ENCODE measurements around the gene OR13C5. TPM values are rescaled to one million over a fixed set of nuclear protein-coding genes. Genes with fewer than 3 reads are reported as not detected.
A peak's percentile ranks its signal among the peaks of the same experiment; 100 is the strongest.
"Not testable (repeated sequence)": the region's sequence is repeated elsewhere in the genome, so short reads cannot be mapped to it uniquely, and the experiment has no call there.

The OR13C5 gene, protein sequence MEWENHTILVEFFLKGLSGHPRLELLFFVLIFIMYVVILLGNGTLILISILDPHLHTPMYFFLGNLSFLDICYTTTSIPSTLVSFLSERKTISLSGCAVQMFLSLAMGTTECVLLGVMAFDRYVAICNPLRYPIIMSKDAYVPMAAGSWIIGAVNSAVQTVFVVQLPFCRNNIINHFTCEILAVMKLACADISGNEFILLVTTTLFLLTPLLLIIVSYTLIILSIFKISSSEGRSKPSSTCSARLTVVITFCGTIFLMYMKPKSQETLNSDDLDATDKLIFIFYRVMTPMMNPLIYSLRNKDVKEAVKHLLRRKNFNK
- polyA plus RNA-seq (2012; ENCODE audit: missing spikeins): not detected

DNA sequence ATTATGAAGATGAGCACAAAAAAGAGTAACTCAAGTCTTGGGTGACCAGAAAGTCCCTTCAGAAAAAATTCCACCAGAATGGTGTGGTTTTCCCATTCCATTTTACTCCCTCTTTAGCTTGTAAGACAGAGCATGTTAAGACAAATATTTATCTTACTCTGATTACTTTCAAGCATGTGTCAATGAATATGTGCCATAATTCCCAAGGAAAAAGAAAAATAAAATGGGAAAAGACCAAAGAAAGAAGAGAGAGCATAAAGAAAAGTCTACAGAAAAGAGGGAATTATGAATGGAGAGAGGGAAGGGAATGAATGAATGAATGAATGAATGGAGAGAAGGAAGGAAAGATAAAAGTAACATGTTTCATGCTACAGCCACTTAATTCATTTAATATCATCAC is at the start of gene OR13C5:
Gene OR13C5 (minus strand): TSS at position 101 of the 400 bp plus-strand sequence. CDS start 0 bp downstream, at position 101.
- FAIRE-seq; DNase-seq (ENCODE audit: insufficient read length): not testable (repeated sequence)

DNA sequence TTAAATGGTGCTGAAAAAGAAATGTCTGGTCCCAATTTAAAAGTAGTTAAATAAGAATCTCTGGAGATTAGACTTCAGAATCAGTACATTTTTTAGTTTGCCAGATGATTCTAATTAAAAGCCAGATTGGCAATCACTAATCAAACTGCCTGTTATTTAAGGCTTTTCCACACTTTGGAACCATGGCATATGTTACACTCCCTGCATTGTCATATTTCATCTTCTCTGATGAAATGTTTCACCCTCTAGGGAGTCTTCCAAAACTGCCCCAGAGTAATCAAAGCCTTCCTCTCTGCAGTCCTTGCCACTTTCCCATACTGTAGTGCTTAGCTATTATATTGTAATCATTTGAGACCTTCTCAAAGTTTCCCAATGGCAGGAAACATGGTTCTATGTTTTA is 36.2 kb upstream of the OR13C5 start:
- TF ChIP-seq TAF1 (IDR thresholded peaks at IDR 0.05; ENCODE audit: borderline replicate concordance, low read depth, low read length) (no peak), POLR2AphosphoS5 (IDR thresholded peaks at IDR 0.05; ENCODE audit: low read depth, low read length) (no peak), POLR2A (IDR thresholded peaks at IDR 0.05; ENCODE audit: low read depth, low read length) (no peak)
- no peak for FAIRE-seq
- no peak for DNase-seq (ENCODE audit: insufficient read length)

DNA sequence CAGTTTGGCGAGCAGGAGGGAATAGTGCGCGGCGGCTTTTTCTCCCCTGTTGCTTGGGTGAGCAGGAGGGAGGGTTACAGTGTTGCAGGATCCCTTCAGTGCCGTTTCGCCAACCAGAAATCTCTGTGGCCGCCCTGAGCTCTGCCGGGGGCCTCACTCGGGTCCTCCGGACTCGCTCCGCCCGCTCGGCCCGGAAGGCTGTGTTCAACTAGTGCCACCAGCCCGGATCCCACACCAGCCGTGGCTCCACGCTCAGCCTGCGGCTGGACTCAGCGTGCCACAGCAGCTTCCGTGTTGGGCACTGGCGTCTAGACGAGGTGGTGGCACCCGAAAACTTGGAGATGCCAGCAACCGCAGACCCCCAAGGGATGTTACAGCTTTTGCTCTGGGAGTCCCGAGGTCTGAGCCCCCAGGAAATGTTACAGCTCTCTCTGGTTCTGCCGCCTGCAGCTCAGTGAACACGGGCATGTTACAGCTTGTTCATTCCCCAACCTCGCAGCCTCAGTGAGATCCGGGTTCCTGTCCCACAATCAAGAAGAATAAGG is 34.8 kb upstream of the OR13C5 start:
- FAIRE-seq: no peak
- TF ChIP-seq POLR2AphosphoS5 (IDR thresholded peaks at IDR 0.05; ENCODE audit: low read depth, low read length) (no peak), POLR2A (IDR thresholded peaks at IDR 0.05; ENCODE audit: low read depth, low read length) (no peak), TAF1 (IDR thresholded peaks at IDR 0.05; ENCODE audit: borderline replicate concordance, low read depth, low read length) (no peak)

DNA sequence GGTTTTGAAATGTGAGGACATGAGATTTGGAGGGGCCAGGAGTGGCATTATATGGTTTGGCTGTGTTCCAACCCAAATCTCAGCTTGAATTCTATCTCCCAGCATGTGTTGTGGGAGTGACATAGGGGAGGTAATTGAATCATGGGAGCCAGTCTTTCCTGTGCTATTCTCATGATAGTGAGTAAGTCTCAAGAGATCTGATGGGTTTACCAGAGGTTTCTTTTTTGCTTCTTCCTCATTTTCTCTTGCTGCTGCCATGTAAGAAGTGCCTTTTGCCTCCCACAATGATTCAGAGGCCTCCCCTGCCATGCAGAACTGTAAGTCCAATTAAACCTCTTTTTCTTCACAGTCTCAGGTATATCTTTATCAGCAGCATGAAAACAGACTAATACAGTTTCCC is 26.8 kb upstream of the OR13C5 start:
- DNase-seq (ENCODE audit: insufficient read length); FAIRE-seq: not testable (repeated sequence)

More for the DNA sequence above, 34.8 kb upstream of the OR13C5 start:
- no peak for DNase-seq (ENCODE audit: insufficient read length)

DNA sequence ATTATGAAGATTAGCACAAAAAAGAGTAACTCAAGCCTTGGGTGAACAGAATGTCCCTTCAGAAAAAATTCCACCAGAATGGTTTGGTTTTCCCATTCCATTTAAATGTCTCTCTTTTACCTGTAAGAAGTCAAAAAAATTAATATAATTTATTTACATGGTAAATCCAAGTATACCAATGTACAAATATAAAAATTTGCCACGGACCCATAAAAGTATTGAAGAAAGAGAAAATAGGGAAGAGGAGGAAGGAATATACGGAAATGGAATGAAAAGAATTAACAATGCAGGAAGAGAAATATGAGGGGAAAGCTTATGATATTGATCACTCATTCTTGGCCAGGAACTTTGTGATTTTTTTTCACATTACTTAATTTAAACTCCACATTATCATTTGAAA is 18.9 kb upstream of the OR13C5 start, which contains the start of gene OR13C9:
Gene OR13C9 (minus strand): TSS at position 101 of the 400 bp plus-strand sequence. CDS start 0 bp downstream, at position 101.
- TF ChIP-seq POLR2AphosphoS5 (IDR thresholded peaks at IDR 0.05; ENCODE audit: low read depth, low read length) (no peak), TAF1 (IDR thresholded peaks at IDR 0.05; ENCODE audit: borderline replicate concordance, low read depth, low read length) (no peak)
- FAIRE-seq (no peak), DNase-seq (ENCODE audit: insufficient read length) (no peak)

DNA sequence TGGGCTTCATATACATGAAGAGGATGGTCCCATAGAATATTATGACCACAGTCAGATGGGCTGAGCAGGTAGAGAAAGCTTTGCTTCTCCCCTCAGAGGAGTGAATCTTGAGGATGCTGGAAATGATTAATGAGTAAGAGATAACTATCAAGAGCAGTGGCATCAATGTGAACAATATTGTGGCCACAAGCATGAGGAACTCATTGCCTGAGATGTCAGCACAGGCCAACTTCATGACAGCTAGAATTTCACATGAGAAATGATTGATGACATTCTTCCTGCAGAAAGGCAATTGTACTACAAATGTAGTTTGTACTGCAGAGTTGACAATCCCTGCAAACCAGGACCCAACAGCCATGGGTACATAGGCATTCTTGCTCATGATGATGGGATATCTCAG is 18.2 kb upstream of the OR13C5 start:
- DNase-seq (ENCODE audit: insufficient read length) (no peak), FAIRE-seq (no peak)
- TF ChIP-seq TAF1 (IDR thresholded peaks at IDR 0.05; ENCODE audit: borderline replicate concordance, low read depth, low read length) (no peak), POLR2AphosphoS5 (IDR thresholded peaks at IDR 0.05; ENCODE audit: low read depth, low read length) (no peak), POLR2A (IDR thresholded peaks at IDR 0.05; ENCODE audit: low read depth, low read length) (no peak)

DNA sequence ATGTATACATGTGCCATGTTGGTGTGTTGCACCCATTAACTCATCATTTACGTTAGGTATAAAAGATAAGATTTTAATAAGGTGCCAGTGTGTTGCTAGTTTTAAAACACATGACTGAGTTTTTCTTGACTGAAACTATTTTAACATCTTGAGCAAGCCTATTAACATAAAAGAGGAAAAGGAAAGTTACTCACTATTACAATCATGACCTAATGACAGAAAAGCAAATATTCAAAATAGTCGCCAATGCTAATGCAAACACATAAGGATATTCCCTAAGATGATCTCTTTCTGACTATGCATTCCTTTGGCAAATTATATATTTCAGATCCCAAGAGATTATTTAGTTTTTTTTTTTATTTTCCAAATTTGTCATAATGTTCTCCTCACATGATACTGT is 12.0 kb upstream of the OR13C5 start:
- DNase-seq (ENCODE audit: insufficient read length) (no peak), FAIRE-seq (no peak)
- TF ChIP-seq POLR2A (IDR thresholded peaks at IDR 0.05; ENCODE audit: low read depth, low read length) (no peak), TAF1 (IDR thresholded peaks at IDR 0.05; ENCODE audit: borderline replicate concordance, low read depth, low read length) (no peak), POLR2AphosphoS5 (IDR thresholded peaks at IDR 0.05; ENCODE audit: low read depth, low read length) (no peak)

DNA sequence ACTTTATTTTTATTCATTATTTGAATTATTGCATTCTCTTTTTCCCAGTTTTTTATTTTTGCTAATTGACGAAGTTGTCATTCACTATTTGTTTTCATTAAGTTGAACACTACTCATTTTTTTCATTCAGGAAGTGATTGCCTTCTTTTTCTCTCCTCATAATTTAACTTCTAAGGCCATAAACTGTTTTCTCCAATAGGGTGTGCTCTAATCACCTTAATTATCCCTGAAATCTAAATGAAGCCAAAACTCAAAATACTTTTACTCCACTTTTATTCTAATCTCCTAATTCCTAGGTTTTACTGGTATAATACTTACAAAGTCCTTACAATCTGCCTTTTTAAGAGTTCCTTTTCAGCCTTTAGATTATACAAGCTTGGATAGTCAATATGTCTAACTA is 9.1 kb upstream of the OR13C5 start:
- FAIRE-seq (no peak), DNase-seq (ENCODE audit: insufficient read length) (no peak)
- no peak for TF ChIP-seq POLR2A (IDR thresholded peaks at IDR 0.05; ENCODE audit: low read depth, low read length)
- no peak for TF ChIP-seq TAF1 (IDR thresholded peaks at IDR 0.05; ENCODE audit: borderline replicate concordance, low read depth, low read length)
- TF ChIP-seq POLR2AphosphoS5 (IDR thresholded peaks at IDR 0.05; ENCODE audit: low read depth, low read length): no peak

DNA sequence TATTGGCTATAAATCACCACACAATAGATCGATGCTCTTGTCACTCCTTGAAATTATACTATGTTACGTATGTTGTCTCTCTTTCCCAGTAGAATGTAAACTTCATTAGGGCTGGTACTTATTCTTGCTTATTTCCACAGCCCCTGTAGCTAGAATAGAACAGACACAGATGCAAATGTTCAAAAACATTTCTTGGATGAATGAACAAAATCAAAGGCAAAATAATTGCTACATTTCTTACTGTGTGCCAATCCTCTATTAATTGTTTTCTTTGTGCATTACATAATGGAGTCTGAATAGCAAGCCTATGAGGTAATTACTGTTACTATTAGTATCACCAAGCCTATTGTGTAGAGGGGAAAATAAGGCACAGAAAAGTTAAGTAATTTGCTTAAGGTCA is 6.9 kb upstream of the OR13C5 start:
- DNase-seq (ENCODE audit: insufficient read length) (no peak), FAIRE-seq (no peak)
- no peak for TF ChIP-seq POLR2A (IDR thresholded peaks at IDR 0.05; ENCODE audit: low read depth, low read length)
- no peak for TF ChIP-seq POLR2AphosphoS5 (IDR thresholded peaks at IDR 0.05; ENCODE audit: low read depth, low read length)
- TF ChIP-seq TAF1 (IDR thresholded peaks at IDR 0.05; ENCODE audit: borderline replicate concordance, low read depth, low read length): no peak

DNA sequence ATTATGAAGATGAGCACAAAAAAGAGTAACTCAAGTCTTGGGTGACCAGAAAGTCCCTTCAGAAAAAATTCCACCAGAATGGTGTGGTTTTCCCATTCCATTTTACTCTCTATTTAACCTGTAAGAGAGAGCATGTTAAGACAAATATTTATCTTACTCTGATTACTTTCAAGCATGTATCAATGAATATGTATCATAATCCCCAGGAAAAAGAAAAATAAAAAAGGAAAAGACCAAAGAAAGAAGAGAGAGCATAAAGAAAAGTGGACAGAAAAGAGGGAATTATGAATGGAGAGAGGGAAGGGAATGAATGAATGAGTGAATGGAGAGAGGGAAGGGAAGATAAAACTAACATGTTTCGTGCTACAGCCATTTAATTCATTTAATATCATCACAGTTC is 6.3 kb upstream of the OR13C5 start, which contains the start of gene OR13C2:
Gene OR13C2 (minus strand): TSS at position 101 of the 400 bp plus-strand sequence. CDS start 0 bp downstream, at position 101.
- not testable (repeated sequence) for FAIRE-seq; DNase-seq (ENCODE audit: insufficient read length)

DNA sequence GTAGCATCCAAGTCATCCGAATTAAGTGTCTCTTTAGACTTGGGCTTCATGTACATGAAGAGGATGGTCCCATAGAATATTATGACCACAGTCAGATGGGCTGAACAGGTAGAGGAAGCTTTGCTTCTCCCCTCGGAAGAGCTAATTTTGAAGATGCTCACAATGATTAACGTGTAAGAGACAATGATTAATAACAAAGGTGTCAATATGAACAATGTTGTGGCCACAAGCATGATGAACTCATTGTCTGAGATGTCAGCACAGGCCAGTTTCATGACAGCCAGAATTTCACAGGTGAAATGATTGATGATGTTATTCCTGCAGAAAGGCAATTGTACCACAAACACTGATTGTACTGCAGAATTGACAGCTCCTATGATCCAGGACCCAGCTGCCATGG is 5.6 kb upstream of the OR13C5 start:
- TF ChIP-seq POLR2A (IDR thresholded peaks at IDR 0.05; ENCODE audit: low read depth, low read length): no peak
- TF ChIP-seq POLR2AphosphoS5 (IDR thresholded peaks at IDR 0.05; ENCODE audit: low read depth, low read length): no peak
- no peak for TF ChIP-seq TAF1 (IDR thresholded peaks at IDR 0.05; ENCODE audit: borderline replicate concordance, low read depth, low read length)
- DNase-seq (ENCODE audit: insufficient read length) (no peak), FAIRE-seq (no peak)

DNA sequence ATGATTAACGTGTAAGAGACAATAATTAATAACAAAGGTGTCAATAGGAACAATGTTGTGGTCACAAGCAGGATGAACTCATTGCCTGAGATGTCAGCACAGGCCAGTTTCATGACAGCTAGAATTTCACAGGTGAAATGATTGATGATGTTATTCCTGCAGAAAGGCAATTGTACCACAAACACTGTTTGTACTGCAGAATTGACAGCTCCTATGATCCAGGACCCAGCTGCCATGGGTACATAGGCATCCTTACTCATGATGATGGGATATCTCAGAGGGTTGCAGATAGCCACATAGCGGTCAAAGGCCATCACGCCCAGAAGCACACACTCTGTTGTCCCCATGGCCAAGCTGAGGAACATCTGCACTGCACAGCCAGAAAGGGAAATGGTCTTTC is 464 bp downstream of the OR13C5 start:
- DNase-seq (ENCODE audit: insufficient read length): not testable (repeated sequence)
- FAIRE-seq: peak; percentile 40

DNA sequence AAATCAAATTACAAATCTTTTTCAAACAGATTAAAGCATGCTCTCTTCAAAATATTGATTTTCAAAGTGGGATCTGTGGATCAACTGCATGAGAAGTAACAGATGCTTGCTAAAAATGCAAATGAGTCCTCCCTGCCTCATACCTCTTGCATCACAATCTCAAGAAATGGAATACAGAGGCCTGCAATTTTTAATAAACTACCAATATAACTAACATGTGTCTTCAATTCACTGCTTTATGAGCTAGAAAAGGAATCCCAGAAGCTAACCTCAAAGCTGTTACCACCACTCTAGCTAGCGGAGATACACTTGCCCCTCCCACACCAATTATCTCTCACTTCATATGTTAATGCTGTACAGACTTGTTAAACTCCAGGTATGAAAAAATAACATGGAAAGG is 9.6 kb downstream of the OR13C5 start:
- no peak for TF ChIP-seq POLR2A (IDR thresholded peaks at IDR 0.05; ENCODE audit: low read depth, low read length)
- TF ChIP-seq TAF1 (IDR thresholded peaks at IDR 0.05; ENCODE audit: borderline replicate concordance, low read depth, low read length): no peak
- TF ChIP-seq POLR2AphosphoS5 (IDR thresholded peaks at IDR 0.05; ENCODE audit: low read depth, low read length): no peak
- FAIRE-seq (no peak), DNase-seq (ENCODE audit: insufficient read length) (no peak)
